GM06990 (cell line): Measurements from ENCODE around the gene KRTAP10-10.

Experiments used
- DNase-seq: peaks from one replicate; pipeline ENCODE4 v3.0.0-alpha.2; 2011; ENCODE audit not compliant: insufficient read length; ENCODE audit errors: extremely low read depth
- H3K27me3 ChIP-seq: replicated peaks from 2 replicates; pipeline ENCODE4 v1.6.0; 2011; ENCODE audit warnings: low read length; ENCODE audit not compliant: control insufficient read depth, insufficient read depth
- H3K36me3 ChIP-seq: 2 replicates; pipeline ENCODE4 v1.5.1; 2011; ENCODE audit warnings: low read length; ENCODE audit not compliant: control insufficient read depth, insufficient read depth
- H3K4me3 ChIP-seq: replicated peaks from 2 replicates; pipeline ENCODE4 v1.5.1; 2011; ENCODE audit warnings: low read depth, mild to moderate bottlenecking, control low read depth, low read length
- CTCF ChIP-seq: IDR thresholded peaks from 2 replicates; pipeline ENCODE4 v1.5.1; 2011; ENCODE audit warnings: low read length, control low read depth, mild to moderate bottlenecking, inconsistent platforms; ENCODE audit not compliant: insufficient read depth, poor library complexity, severe bottlenecking

Gene KRTAP10-10

GRCh38 chr21:44653656-44654575, 16.8 kb downstream of the KRTAP10-10 start:
- no peaks in the 10 kb centered on the region for H3K36me3 ChIP-seq
- no peak for TF ChIP-seq CTCF
- no peak overlapping the region for H3K4me3 ChIP-seq
- no peaks in the 10 kb centered on the region for H3K27me3 ChIP-seq
- no peak for DNase-seq

GRCh38 chr21:44654576-44655175, 17.5 kb downstream of the KRTAP10-10 start, which contains the start of gene KRTAP12-4:
Gene KRTAP12-4 (minus strand): TSS chr21:44654659. CDS start chr21:44654614, 45 bp downstream.
- Histone ChIP-seq H3K27me3 (no peaks in the 10 kb centered on the region), H3K36me3 (no peaks in the 10 kb centered on the region), H3K4me3 (no peak within 1 kb of the TSS)
- no peak for DNase-seq
- no peak for TF ChIP-seq CTCF

- no peak overlapping the region for H3K4me3 ChIP-seq
- no peak for DNase-seq
- no peak for TF ChIP-seq CTCF
- no peaks in the 10 kb centered on the region for H3K36me3 ChIP-seq
- no peaks in the 10 kb centered on the region for H3K27me3 ChIP-seq
These were observed 19.7 kb downstream of the KRTAP10-10 start for GRCh38 chr21:44656868-44657267.

- no peak within 1 kb of the TSS for H3K4me3 ChIP-seq
- TF ChIP-seq CTCF = no peak
- no peak for DNase-seq
- no peaks in the 10 kb centered on the region for H3K36me3 ChIP-seq
- H3K27me3 ChIP-seq = no peaks in the 10 kb centered on the region
These were observed 20.7 kb downstream of the KRTAP10-10 start, which contains the start of gene KRTAP12-3 for GRCh38 chr21:44657635-44658540. Gene KRTAP12-3 (plus strand): TSS chr21:44657932. CDS start chr21:44657980, 48 bp downstream.

- no peak for TF ChIP-seq CTCF
- H3K27me3 ChIP-seq = no peaks in the 10 kb centered on the region
- DNase-seq = no peak
- no peak overlapping the region for H3K4me3 ChIP-seq
- no peaks in the 10 kb centered on the region for H3K36me3 ChIP-seq
These were observed 21.4 kb downstream of the KRTAP10-10 start for GRCh38 chr21:44658541-44658910.
